Ascending aorta (tissue), 2 donors: Measurements from ENCODE around the gene CX3CL1. TPM values are rescaled to one million over a fixed set of nuclear protein-coding genes. Genes with fewer than 3 reads are reported as not detected.

Source experiments
- DNase-seq, 2 donors: peaks; one replicate each; pipeline ENCODE4 v3.0.0-alpha.2; 2019; ENCODE audit warnings: low spot score in 2 of 2
- H3K27ac ChIP-seq, 2 donors: fragments of 200-600 bp; sonication (generic); one replicate each; pipeline ENCODE4 v1.5.1; 2016 to 2017; ENCODE audit warnings: mild to moderate bottlenecking in 1 of 2
- H3K27me3 ChIP-seq: fragments of 200-600 bp; sonication (generic); one replicate; pipeline ENCODE4 v1.5.1; 2017
- H3K36me3 ChIP-seq, 2 donors: fragments of 200-600 bp; sonication (generic); one replicate each; pipeline ENCODE4 v1.5.1; 2016
- H3K4me1 ChIP-seq, 2 donors: fragments of 200-600 bp; sonication (generic); one replicate each; pipeline ENCODE4 v1.5.1; 2016 to 2017; ENCODE audit warnings: mild to moderate bottlenecking in 1 of 2
- H3K4me3 ChIP-seq, 2 donors: fragments of 200-600 bp; sonication (generic); one replicate each; pipeline ENCODE4 v1.5.1; 2016 to 2017; ENCODE audit warnings: mild to moderate bottlenecking in 1 of 2
- H3K9me3 ChIP-seq, 2 donors: fragments of 200-600 bp; sonication (generic); one replicate each; pipeline ENCODE4 v1.5.1; 2016
- CTCF ChIP-seq, 3 experiments: fragments of 200-600 bp in 2 of 3; fragments of 450-650 bp in 1 of 3; sonication (generic) in 2 of 3; IDR thresholded peaks; one replicate each; pipeline ENCODE4 v1.5.1; 2016 to 2019; ENCODE audit warnings: antibody characterized with exemption in 3 of 3, mild to moderate bottlenecking in 1 of 3, moderate library complexity in 1 of 3
- intact Hi-C: fragments of 100-400 bp; cut with DNase I; formaldehyde crosslinking; loops from one replicate; pipeline ENCODE4 v1.15.1; 2023
- total RNA-seq: library from RNA; depleted of rRNA; stranded (reverse); fragments of >200 nt; gene quantifications from one replicate; pipeline ENCODE4 v1.1.0, GENCODE V29; 2016

The CX3CL1 gene
- total RNA-seq, 1 donor from 2014 or later, result 251 TPM

GRCh38 chr16:57401943-57402640, 29.8 kb downstream of the CX3CL1 start:
- intact Hi-C loops, result no loop called here
- no peak overlapping the region for H3K4me3 ChIP-seq
- no peaks in the 10 kb centered on the region for H3K27me3 ChIP-seq
- H3K27ac ChIP-seq, result no peak overlapping the region
- TF ChIP-seq CTCF (IDR thresholded peaks at IDR 0.05), result no peak
- DNase-seq, result no peak
- no peaks in the 10 kb centered on the region for H3K4me1 ChIP-seq
- no peaks in the 10 kb centered on the region for H3K36me3 ChIP-seq
- no peaks in the 10 kb centered on the region for H3K9me3 ChIP-seq

- intact Hi-C loops, result no loop called here
- H3K4me1 ChIP-seq, result no peaks in the 10 kb centered on the region
- H3K27me3 ChIP-seq, result no peaks in the 10 kb centered on the region
- no peak within 1 kb of the TSS for H3K4me3 ChIP-seq
- no peaks in the 10 kb centered on the region for H3K36me3 ChIP-seq
- no peak for DNase-seq
- no peak for TF ChIP-seq CTCF (IDR thresholded peaks at IDR 0.05)
- H3K9me3 ChIP-seq, result no peaks in the 10 kb centered on the region
- H3K27ac ChIP-seq, result no peak within 1 kb of the TSS
These were observed 31.9 kb downstream of the CX3CL1 start, which contains the start of gene CCL17 for GRCh38 chr16:57403965-57404817. CCL17 (plus strand) TSS chr16:57404767; CDS start chr16:57413933, 9,166 bp downstream.

GRCh38 chr16:57405097-57405496, 32.8 kb downstream of the CX3CL1 start:
- no peak overlapping the region for H3K4me3 ChIP-seq
- H3K36me3 ChIP-seq, result no peaks in the 10 kb centered on the region
- DNase-seq, result no peak
- no peaks in the 10 kb centered on the region for H3K4me1 ChIP-seq
- H3K27ac ChIP-seq, result no peak overlapping the region
- intact Hi-C loops, result no loop called here
- no peak for TF ChIP-seq CTCF (IDR thresholded peaks at IDR 0.05)
- H3K9me3 ChIP-seq, result no peaks in the 10 kb centered on the region
- H3K27me3 ChIP-seq, result no peaks in the 10 kb centered on the region

- no peaks in the 10 kb centered on the region for H3K4me1 ChIP-seq
- no peak overlapping the region for H3K27ac ChIP-seq
- intact Hi-C loops, result no loop called here
- DNase-seq, result no peak
- no peaks in the 10 kb centered on the region for H3K9me3 ChIP-seq
- no peaks in the 10 kb centered on the region for H3K36me3 ChIP-seq
- H3K4me3 ChIP-seq, result no peak overlapping the region
- no peak for TF ChIP-seq CTCF (IDR thresholded peaks at IDR 0.05)
- H3K27me3 ChIP-seq, result no peaks in the 10 kb centered on the region
These were observed 34.6 kb downstream of the CX3CL1 start for GRCh38 chr16:57406881-57407280.

GRCh38 chr16:57407521-57408353, 35.4 kb downstream of the CX3CL1 start:
- Histone ChIP-seq H3K27ac (no peak overlapping the region), H3K9me3 (no peaks in the 10 kb centered on the region), H3K36me3 (no peaks in the 10 kb centered on the region), H3K4me3 (no peak overlapping the region), H3K27me3 (no peaks in the 10 kb centered on the region), H3K4me1 (no peaks in the 10 kb centered on the region)
- TF ChIP-seq CTCF (IDR thresholded peaks at IDR 0.05), result no peak
- DNase-seq, result no peak
- intact Hi-C loops, result no loop called here
